Measurements from ENCODE around the gene COL27A1.

- TF ChIP-seq POLR2AphosphoS5 (IDR thresholded peaks at IDR 0.05; ENCODE audit: insufficient read depth, low read depth, low read length) (no peak), CTCF (IDR thresholded peaks at IDR 0.05; ENCODE audit: extremely low read depth in 1 of 2, insufficient read depth in 1 of 2, low read depth in 1 of 2, low read length in 2 of 2) (no peak), EZH2 (IDR thresholded peaks at IDR 0.05; ENCODE audit: borderline replicate concordance, low read depth, low read length, severe bottlenecking) (no peak), POLR2A (IDR thresholded peaks at IDR 0.05; ENCODE audit: low read depth, low read length) (no peak)
These were observed 97.1 kb downstream of the COL27A1 start for GRCh38 chr9:114252394-114252793.

All from endothelial cell of umbilical vein (primary cell).